ENCODE results near the gene KRT83.

DNA sequence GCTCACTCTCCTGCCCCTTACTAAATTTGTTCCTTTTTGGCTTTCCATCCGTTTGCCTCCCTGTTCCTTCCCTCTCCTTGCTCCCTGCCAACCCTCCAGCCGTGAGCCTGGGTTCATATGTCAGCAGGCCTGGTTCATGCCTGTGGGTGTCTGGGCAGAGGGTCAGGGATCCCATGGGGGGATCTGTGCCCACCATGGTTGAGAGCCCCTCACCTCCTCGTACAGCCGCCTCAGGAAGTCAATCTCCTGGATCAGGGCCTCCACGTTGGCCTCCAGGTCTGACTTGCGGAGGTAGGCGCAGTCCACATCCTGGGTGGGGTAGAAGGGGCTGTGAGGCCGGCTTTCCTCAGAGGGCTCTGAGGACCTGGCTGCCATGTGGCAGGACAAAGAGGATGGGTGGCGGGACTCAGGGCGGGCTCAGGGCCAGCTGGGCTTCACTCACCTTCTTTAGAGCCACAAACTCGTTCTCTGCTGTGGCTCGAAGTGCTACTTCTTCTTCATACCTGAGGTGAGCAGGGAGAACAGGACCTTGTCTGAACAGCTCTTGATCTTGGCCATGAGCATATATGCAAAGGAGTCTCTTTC is 3.6 kb downstream of the KRT83 start:
- TF ChIP-seq, protein P1, sequence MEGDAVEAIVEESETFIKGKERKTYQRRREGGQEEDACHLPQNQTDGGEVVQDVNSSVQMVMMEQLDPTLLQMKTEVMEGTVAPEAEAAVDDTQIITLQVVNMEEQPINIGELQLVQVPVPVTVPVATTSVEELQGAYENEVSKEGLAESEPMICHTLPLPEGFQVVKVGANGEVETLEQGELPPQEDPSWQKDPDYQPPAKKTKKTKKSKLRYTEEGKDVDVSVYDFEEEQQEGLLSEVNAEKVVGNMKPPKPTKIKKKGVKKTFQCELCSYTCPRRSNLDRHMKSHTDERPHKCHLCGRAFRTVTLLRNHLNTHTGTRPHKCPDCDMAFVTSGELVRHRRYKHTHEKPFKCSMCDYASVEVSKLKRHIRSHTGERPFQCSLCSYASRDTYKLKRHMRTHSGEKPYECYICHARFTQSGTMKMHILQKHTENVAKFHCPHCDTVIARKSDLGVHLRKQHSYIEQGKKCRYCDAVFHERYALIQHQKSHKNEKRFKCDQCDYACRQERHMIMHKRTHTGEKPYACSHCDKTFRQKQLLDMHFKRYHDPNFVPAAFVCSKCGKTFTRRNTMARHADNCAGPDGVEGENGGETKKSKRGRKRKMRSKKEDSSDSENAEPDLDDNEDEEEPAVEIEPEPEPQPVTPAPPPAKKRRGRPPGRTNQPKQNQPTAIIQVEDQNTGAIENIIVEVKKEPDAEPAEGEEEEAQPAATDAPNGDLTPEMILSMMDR (IDR thresholded peaks at IDR 0.05) = no peak
- TF ChIP-seq POLR2A (IDR thresholded peaks at IDR 0.05) = no peak
